SK-N-SH (cell line): ENCODE measurements around the gene EEFSEC. TPM values are rescaled to one million over a fixed set of nuclear protein-coding genes. Genes with fewer than 3 reads are reported as not detected.
A peak's percentile ranks its signal among the peaks of the same experiment; 100 is the strongest.

Source experiments
- CTCF ChIA-PET: fragments of 300-600, 350-600 bp; formaldehyde crosslinking; extraction: SDS; loops from one replicate; lab custom pipeline; 2021; lab: Yijun Ruan, JAX
- POLR2A ChIA-PET: fragments of 350-600 bp; sonication (Branson Sonifier 250); formaldehyde crosslinking; extraction: SDS; loops from one replicate; lab custom pipeline; 2020; ENCODE audit warnings: antibody characterized with exemption, inconsistent platforms; lab: Yijun Ruan, JAX
- DNase-seq: peaks from one replicate; pipeline ENCODE4 v3.0.0; 2012
- H2AFZ ChIP-seq: fragments of 200-600 bp; sonication (generic); 2 replicates; pipeline ENCODE4 v1.8.1; 2016; ENCODE audit warnings: antibody characterized with exemption, mild to moderate bottlenecking, low read depth
- H3F3A ChIP-seq: fragments of 200-600 bp; sonication (generic); replicated peaks from 2 replicates; pipeline ENCODE3; 2016; ENCODE audit warnings: antibody characterized with exemption, mild to moderate bottlenecking; ENCODE audit not compliant: insufficient read depth
- H3K27ac ChIP-seq, 2 experiments: fragments of 200-500 bp in 1 of 2; fragments of 200-600 bp in 1 of 2; sonication (Bioruptor generic) in 1 of 2; sonication (generic), shearing (Covaris generic) in 1 of 2; 2 replicates each; pipeline versions ENCODE4 v1.5.1 to v1.6.1; 2014 to 2016; ENCODE audit warnings: low read depth in 2 of 2, inconsistent platforms in 1 of 2, low read length in 1 of 2, mild to moderate bottlenecking in 1 of 2, mixed read lengths in 1 of 2
- H3K27me3 ChIP-seq: fragments of 200-600 bp; sonication (generic), shearing (Covaris generic); 2 replicates; pipeline ENCODE4 v1.6.1; 2016; ENCODE audit warnings: mixed run types; ENCODE audit not compliant: insufficient read depth
- H3K36me3 ChIP-seq, 2 experiments: fragments of 200-500 bp in 1 of 2; fragments of 200-600 bp in 1 of 2; sonication (Bioruptor generic) in 1 of 2; sonication (generic) in 1 of 2; replicated peaks in 1 of 2; 2 replicates each; pipeline versions ENCODE3 to v1.5.1; 2014 to 2016; ENCODE audit warnings: low read length in 1 of 2, mild to moderate bottlenecking in 1 of 2; ENCODE audit not compliant: insufficient read depth in 2 of 2, control insufficient read depth in 1 of 2
- H3K4me1 ChIP-seq, 2 experiments: fragments of 200-500 bp in 1 of 2; fragments of 200-600 bp in 1 of 2; sonication (Bioruptor generic) in 1 of 2; sonication (generic), shearing (Covaris generic) in 1 of 2; 2 replicates each; pipeline versions ENCODE4 v1.5.1 to v1.6.1; 2014 to 2016; ENCODE audit warnings: low read depth in 1 of 2, low read length in 1 of 2, mixed run types in 1 of 2; ENCODE audit not compliant: insufficient read depth in 2 of 2, control insufficient read depth in 1 of 2
- H3K4me2 ChIP-seq: fragments of 200-600 bp; sonication (generic), shearing (Covaris generic); 2 replicates; pipeline ENCODE4 v1.6.1; 2017; ENCODE audit warnings: mixed run types
- H3K4me3 ChIP-seq, 2 experiments: fragments of 200-500 bp in 1 of 2; fragments of 200-600 bp in 1 of 2; sonication (Bioruptor generic) in 1 of 2; sonication (generic), shearing (Covaris generic) in 1 of 2; 2 replicates each; pipeline versions ENCODE4 v1.5.1 to v1.8.1; 2014 to 2016; ENCODE audit warnings: low read depth in 2 of 2, inconsistent platforms in 1 of 2, low read length in 1 of 2, mild to moderate bottlenecking in 1 of 2, mixed read lengths in 1 of 2, moderate library complexity in 1 of 2
- H3K79me2 ChIP-seq: fragments of 200-600 bp; sonication (generic); 2 replicates; pipeline ENCODE4 v1.8.1; 2017; ENCODE audit warnings: mild to moderate bottlenecking; ENCODE audit not compliant: insufficient read depth
- H3K9ac ChIP-seq: fragments of 200-600 bp; sonication (generic); 2 replicates; pipeline ENCODE4 v1.6.1; 2017; ENCODE audit warnings: mixed run types
- H3K9me2 ChIP-seq: fragments of 200-600 bp; sonication (generic); 2 replicates; pipeline ENCODE4 v1.6.1; 2017; ENCODE audit warnings: mixed run types
- H3K9me3 ChIP-seq: fragments of 200-600 bp; sonication (generic); 2 replicates; pipeline ENCODE4 v1.6.1; 2017; ENCODE audit warnings: mixed run types, mild to moderate bottlenecking, moderate library complexity
- H4K20me1 ChIP-seq: fragments of 200-600 bp; sonication (generic); 2 replicates; pipeline ENCODE4 v1.6.1; 2017; ENCODE audit warnings: mild to moderate bottlenecking, mixed run types; ENCODE audit not compliant: insufficient read depth
- ELF1 ChIP-seq: IDR thresholded peaks from 2 replicates; pipeline ENCODE4 v1.4.0; 2012
- EP300 ChIP-seq, 2 experiments: IDR thresholded peaks; 2 replicates each; pipeline versions ENCODE4 v1.4.0 to v1.6.1; 2012; ENCODE audit warnings: borderline replicate concordance in 1 of 2, low read depth in 1 of 2, low read length in 1 of 2
- FOSL2 ChIP-seq: IDR thresholded peaks from 2 replicates; pipeline ENCODE4 v1.4.0; 2012; ENCODE audit warnings: low read depth, mild to moderate bottlenecking, moderate library complexity, borderline replicate concordance
- FOXJ3 ChIP-seq: sonication (generic); formaldehyde crosslinking; IDR thresholded peaks from 2 replicates; pipeline ENCODE4 v1.5.1; 2020; ENCODE audit warnings: mild to moderate bottlenecking, missing genetic modification reagents
- FOXM1 ChIP-seq: IDR thresholded peaks from 2 replicates; pipeline ENCODE4 v1.4.0; 2012; ENCODE audit warnings: low read depth, mild to moderate bottlenecking
- GATA2 ChIP-seq: sonication (generic); formaldehyde crosslinking; IDR thresholded peaks from 2 replicates; pipeline ENCODE4 v1.5.0; 2020; ENCODE audit warnings: mild to moderate bottlenecking, missing genetic modification reagents
- JUND ChIP-seq: IDR thresholded peaks from 2 replicates; pipeline ENCODE4 v1.4.0; 2012
- MEF2A ChIP-seq: IDR thresholded peaks from 2 replicates; pipeline ENCODE4 v1.4.0; 2012; ENCODE audit warnings: low read depth, borderline replicate concordance
- MXI1 ChIP-seq: IDR thresholded peaks from 2 replicates; pipeline ENCODE4 v1.6.1; 2012; ENCODE audit warnings: mild to moderate bottlenecking, low read depth, low read length, improper control_type of control experiment
- POLR2AphosphoS5 ChIP-seq: IDR thresholded peaks from 2 replicates; pipeline ENCODE4 v1.6.1; 2012; ENCODE audit warnings: low read depth, low read length
- RCOR1 ChIP-seq: fragments of 150-350 bp; IDR thresholded peaks from 2 replicates; pipeline ENCODE4 v1.6.1; 2017; ENCODE audit warnings: antibody characterized with exemption, low read length
- RFX5 ChIP-seq: IDR thresholded peaks from 2 replicates; pipeline ENCODE4 v1.6.1; 2012; ENCODE audit warnings: mild to moderate bottlenecking, improper control_type of control experiment, low read length
- RXRA ChIP-seq: IDR thresholded peaks from 2 replicates; pipeline ENCODE4 v1.4.0; 2012; ENCODE audit warnings: low read depth, mild to moderate bottlenecking, borderline replicate concordance
- SIN3A ChIP-seq: IDR thresholded peaks from 2 replicates; pipeline ENCODE4 v1.6.1; 2012; ENCODE audit warnings: low read depth, mild to moderate bottlenecking, low read length, moderate library complexity, borderline replicate concordance
- SMC3 ChIP-seq: IDR thresholded peaks from 2 replicates; pipeline ENCODE4 v1.6.1; 2012; ENCODE audit warnings: low read depth, low read length, improper control_type of control experiment
- TAF1 ChIP-seq: IDR thresholded peaks from 2 replicates; pipeline ENCODE4 v1.6.1; 2012; ENCODE audit warnings: low read depth, mild to moderate bottlenecking, low read length, moderate library complexity, borderline replicate concordance
- TCF12 ChIP-seq: IDR thresholded peaks from 2 replicates; pipeline ENCODE4 v1.4.0; 2012
- TEAD4 ChIP-seq: IDR thresholded peaks from 2 replicates; pipeline ENCODE4 v1.4.0; 2012; ENCODE audit warnings: mild to moderate bottlenecking, borderline replicate concordance; ENCODE audit not compliant: insufficient read depth
- WGBS: methylation state at CpG from one replicate; pipeline ENCODE4 v1.1.6; 2017; ENCODE audit warnings: low lambda C conversion rate; 5-methylcytosine and 5-hydroxymethylcytosine counted together
- polyA plus RNA-seq, 3 experiments: library from polyadenylated mRNA; depleted of rRNA; stranded (reverse); fragments of >200 nt; gene quantifications; 2 replicates each; pipeline ENCODE4 v1.2.3, GENCODE V29; 2012
- TF ChIP-seq, protein P1 (sequence below): fragments of 200-600 bp; sonication (generic); IDR thresholded peaks from 2 replicates; pipeline ENCODE4 v1.6.1; 2017; ENCODE audit warnings: antibody characterized with exemption, mild to moderate bottlenecking, moderate library complexity
- TF ChIP-seq, protein P2 (sequence below): IDR thresholded peaks from 2 replicates; pipeline ENCODE4 v1.4.0; 2012; ENCODE audit warnings: low read depth, borderline replicate concordance
- TF ChIP-seq, protein P3 (sequence below): IDR thresholded peaks from 2 replicates; pipeline ENCODE4 v1.4.0; 2012; ENCODE audit warnings: low read depth, borderline replicate concordance
- TF ChIP-seq, protein P4 (sequence below): fragments of 150-350 bp; IDR thresholded peaks from 2 replicates; pipeline ENCODE4 v1.6.1; 2016; ENCODE audit warnings: mild to moderate bottlenecking, low read depth, low read length
- TF ChIP-seq, protein P5 (sequence below): IDR thresholded peaks from 2 replicates; pipeline ENCODE4; 2012
- TF ChIP-seq, protein P6 (sequence below): IDR thresholded peaks from 2 replicates; pipeline ENCODE4 v1.4.0; 2012; ENCODE audit warnings: low read depth

EEFSEC gene
- polyA plus RNA-seq, 1 of the 3 experiments (the other 2 are of a cell fraction), result 12.4 TPM

DNA sequence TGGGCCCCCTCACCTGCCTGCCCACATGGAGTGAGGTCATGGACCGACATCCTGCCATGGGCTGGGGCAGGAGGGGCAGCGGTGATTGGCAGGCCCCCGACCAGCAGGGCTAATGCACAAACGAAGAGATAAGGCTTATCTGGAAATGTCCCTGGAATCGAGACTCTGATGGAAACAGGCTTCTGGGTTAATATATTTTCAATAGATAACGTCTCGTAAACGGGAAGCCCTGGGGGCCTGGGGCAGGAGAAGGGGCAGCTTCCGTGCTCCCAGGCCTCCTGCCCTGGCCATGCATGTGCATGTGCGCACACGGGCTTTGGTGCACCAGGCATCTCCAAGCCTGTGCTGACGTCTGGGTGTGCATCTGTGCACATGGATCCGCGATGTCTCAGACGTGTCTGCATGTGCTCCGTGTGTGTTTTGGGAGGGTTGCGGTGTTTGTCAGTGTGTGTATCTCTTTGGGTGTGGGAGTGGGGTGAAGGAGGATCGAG is 258.3 kb downstream of the EEFSEC start:
- Histone ChIP-seq H4K20me1 (no peaks in the 10 kb centered on the region), H3F3A (no peaks in the 10 kb centered on the region), H3K27me3 (no peaks in the 10 kb centered on the region), H3K4me3 (peak overlapping the region in 1 of 2 experiments; percentile 34; a peak in 1 of 4 replicates), H3K4me1 (peaks cover 0 to 95% of the 10 kb centered on the region in 2 experiments; a peak in 2 of 4 replicates), H3K36me3 (no peaks in the 10 kb centered on the region), H3K9me2 (no peaks in the 10 kb centered on the region), H3K9ac (no peak overlapping the region), H3K27ac (peak overlapping the region in 1 of 2 experiments; percentile 100; a peak in 3 of 4 replicates), H3K9me3 (no peaks in the 10 kb centered on the region), H3K4me2 (no peak overlapping the region), H3K79me2 (no peaks in the 10 kb centered on the region), H2AFZ (no peak overlapping the region)
- CTCF ChIA-PET, result interaction anchor here (0.8 to 7.2 kb wide), 16 partner anchors 9 to 316 kb away, joined by 3 to 44 read pairs (median 4); no protein-coding TSS in a partner anchor
- POLR2A ChIA-PET, result interaction anchor here (0.6 to 6.3 kb wide), 25 partner anchors 8 to 1238 kb away, joined by 3 to 100 read pairs (median 6); partner anchors contain the start of gene GATA2
- peak; percentile 84 for DNase-seq
- 59% methylated on average over 18 of the region's 18 CpGs for WGBS
- TF ChIP-seq RXRA (no peak), FOSL2 (no peak), SMC3 (peak; percentile 28; the same call in 1 of the 2 replicates), MEF2A (no peak), TCF12 (peak; percentile 86), GATA2 (peak; percentile 100), TEAD4 (peak; percentile 65; the same call in 1 of the 2 replicates), ELF1 (no peak), RCOR1 (peak; percentile 98), JUND (no peak; the same call in 1 of the 2 replicates), EP300 (IDR thresholded peaks at IDR 0.05; ENCODE audit: borderline replicate concordance in 1 of 2, low read depth in 1 of 2, low read length in 1 of 2) (peak; percentile 75 to 100; a peak in 3 of 4 replicates), SIN3A (no peak), RFX5 (no peak; the same call in 1 of the 2 replicates), MXI1 (peak; percentile 94), FOXJ3 (CRISPR knock-in tag) (peak; percentile 99), FOXM1 (no peak), TAF1 (no peak), POLR2AphosphoS5 (peak; percentile 46; the same call in 1 of the 2 replicates)
- TF ChIP-seq, protein P1, sequence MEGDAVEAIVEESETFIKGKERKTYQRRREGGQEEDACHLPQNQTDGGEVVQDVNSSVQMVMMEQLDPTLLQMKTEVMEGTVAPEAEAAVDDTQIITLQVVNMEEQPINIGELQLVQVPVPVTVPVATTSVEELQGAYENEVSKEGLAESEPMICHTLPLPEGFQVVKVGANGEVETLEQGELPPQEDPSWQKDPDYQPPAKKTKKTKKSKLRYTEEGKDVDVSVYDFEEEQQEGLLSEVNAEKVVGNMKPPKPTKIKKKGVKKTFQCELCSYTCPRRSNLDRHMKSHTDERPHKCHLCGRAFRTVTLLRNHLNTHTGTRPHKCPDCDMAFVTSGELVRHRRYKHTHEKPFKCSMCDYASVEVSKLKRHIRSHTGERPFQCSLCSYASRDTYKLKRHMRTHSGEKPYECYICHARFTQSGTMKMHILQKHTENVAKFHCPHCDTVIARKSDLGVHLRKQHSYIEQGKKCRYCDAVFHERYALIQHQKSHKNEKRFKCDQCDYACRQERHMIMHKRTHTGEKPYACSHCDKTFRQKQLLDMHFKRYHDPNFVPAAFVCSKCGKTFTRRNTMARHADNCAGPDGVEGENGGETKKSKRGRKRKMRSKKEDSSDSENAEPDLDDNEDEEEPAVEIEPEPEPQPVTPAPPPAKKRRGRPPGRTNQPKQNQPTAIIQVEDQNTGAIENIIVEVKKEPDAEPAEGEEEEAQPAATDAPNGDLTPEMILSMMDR, result no peak
- TF ChIP-seq, protein P2, sequence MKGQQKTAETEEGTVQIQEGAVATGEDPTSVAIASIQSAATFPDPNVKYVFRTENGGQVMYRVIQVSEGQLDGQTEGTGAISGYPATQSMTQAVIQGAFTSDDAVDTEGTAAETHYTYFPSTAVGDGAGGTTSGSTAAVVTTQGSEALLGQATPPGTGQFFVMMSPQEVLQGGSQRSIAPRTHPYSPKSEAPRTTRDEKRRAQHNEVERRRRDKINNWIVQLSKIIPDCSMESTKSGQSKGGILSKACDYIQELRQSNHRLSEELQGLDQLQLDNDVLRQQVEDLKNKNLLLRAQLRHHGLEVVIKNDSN, result no peak
- TF ChIP-seq, protein P3, sequence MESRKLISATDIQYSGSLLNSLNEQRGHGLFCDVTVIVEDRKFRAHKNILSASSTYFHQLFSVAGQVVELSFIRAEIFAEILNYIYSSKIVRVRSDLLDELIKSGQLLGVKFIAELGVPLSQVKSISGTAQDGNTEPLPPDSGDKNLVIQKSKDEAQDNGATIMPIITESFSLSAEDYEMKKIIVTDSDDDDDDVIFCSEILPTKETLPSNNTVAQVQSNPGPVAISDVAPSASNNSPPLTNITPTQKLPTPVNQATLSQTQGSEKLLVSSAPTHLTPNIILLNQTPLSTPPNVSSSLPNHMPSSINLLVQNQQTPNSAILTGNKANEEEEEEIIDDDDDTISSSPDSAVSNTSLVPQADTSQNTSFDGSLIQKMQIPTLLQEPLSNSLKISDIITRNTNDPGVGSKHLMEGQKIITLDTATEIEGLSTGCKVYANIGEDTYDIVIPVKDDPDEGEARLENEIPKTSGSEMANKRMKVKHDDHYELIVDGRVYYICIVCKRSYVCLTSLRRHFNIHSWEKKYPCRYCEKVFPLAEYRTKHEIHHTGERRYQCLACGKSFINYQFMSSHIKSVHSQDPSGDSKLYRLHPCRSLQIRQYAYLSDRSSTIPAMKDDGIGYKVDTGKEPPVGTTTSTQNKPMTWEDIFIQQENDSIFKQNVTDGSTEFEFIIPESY, result no peak
- TF ChIP-seq, protein P4, sequence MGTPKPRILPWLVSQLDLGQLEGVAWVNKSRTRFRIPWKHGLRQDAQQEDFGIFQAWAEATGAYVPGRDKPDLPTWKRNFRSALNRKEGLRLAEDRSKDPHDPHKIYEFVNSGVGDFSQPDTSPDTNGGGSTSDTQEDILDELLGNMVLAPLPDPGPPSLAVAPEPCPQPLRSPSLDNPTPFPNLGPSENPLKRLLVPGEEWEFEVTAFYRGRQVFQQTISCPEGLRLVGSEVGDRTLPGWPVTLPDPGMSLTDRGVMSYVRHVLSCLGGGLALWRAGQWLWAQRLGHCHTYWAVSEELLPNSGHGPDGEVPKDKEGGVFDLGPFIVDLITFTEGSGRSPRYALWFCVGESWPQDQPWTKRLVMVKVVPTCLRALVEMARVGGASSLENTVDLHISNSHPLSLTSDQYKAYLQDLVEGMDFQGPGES, result no peak
- TF ChIP-seq, protein P5, sequence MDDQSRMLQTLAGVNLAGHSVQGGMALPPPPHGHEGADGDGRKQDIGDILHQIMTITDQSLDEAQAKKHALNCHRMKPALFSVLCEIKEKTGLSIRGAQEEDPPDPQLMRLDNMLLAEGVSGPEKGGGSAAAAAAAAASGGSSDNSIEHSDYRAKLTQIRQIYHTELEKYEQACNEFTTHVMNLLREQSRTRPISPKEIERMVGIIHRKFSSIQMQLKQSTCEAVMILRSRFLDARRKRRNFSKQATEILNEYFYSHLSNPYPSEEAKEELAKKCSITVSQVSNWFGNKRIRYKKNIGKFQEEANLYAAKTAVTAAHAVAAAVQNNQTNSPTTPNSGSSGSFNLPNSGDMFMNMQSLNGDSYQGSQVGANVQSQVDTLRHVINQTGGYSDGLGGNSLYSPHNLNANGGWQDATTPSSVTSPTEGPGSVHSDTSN, result peak; percentile 51
- TF ChIP-seq, protein P6, sequence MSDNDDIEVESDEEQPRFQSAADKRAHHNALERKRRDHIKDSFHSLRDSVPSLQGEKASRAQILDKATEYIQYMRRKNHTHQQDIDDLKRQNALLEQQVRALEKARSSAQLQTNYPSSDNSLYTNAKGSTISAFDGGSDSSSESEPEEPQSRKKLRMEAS, result no peak
